IMR-90 (cell line): ENCODE results near the gene FRZB. TPM values are rescaled to one million over a fixed set of nuclear protein-coding genes. Genes with fewer than 3 reads are reported as not detected.
"Not testable (repeated sequence)": the region's sequence is repeated elsewhere in the genome, so short reads cannot be mapped to it uniquely, and the experiment has no call there.

Experiments
- ATAC-seq: fragments of 200-7000 bp; cut with Tn5 transposase; 2 replicates; pipeline ENCODE4 v1.9.1; 2020; ENCODE audit warnings: low read depth, mild to moderate bottlenecking, moderate library complexity
- BruUV-seq: library from RNA; stranded (reverse); fragments of 400-500 nt; replicated peaks from 2 replicates; lab custom pipeline; 2021; lab: Mats Ljungman, UMichigan
- CTCF ChIA-PET: fragments of 300-600 bp; formaldehyde crosslinking; extraction: SDS; loops from one replicate; lab custom pipeline; 2021; ENCODE audit warnings: antibody characterized with exemption; lab: Yijun Ruan, JAX
- POLR2A ChIA-PET: fragments of 300-600 bp; sonication (Branson Sonifier 250); formaldehyde crosslinking; loops from one replicate; lab custom pipeline; 2022; ENCODE audit warnings: antibody characterized with exemption; ENCODE audit not compliant: unreplicated experiment; lab: Charles Lee
- DNase-seq: peaks from one replicate; pipeline ENCODE4 v3.0.0; 2013
- H2AFZ ChIP-seq: replicated peaks from 2 replicates; pipeline ENCODE3; 2013; ENCODE audit warnings: low read length, mild to moderate bottlenecking; ENCODE audit not compliant: poor library complexity
- H2AK5ac ChIP-seq: 2 replicates; pipeline ENCODE4 v1.6.1; 2013; ENCODE audit warnings: low read depth, low read length, inconsistent platforms
- H2AK9ac ChIP-seq: replicated peaks from 2 replicates; pipeline ENCODE3; 2013; ENCODE audit warnings: mild to moderate bottlenecking, low read depth, low read length, moderate library complexity; ENCODE audit not compliant: poor library complexity
- H2BK120ac ChIP-seq: 2 replicates; pipeline ENCODE4 v1.6.1; 2013; ENCODE audit warnings: low read depth, low read length, inconsistent platforms
- H2BK15ac ChIP-seq: 3 replicates; pipeline ENCODE4 v1.6.1; 2013; ENCODE audit warnings: low read depth, low read length, inconsistent platforms
- H2BK20ac ChIP-seq: 2 replicates; pipeline ENCODE4 v1.6.1; 2013; ENCODE audit warnings: low read depth, mild to moderate bottlenecking, inconsistent platforms, low read length, moderate library complexity
- H2BK5ac ChIP-seq: 2 replicates; pipeline ENCODE4 v1.6.1; 2013; ENCODE audit warnings: mild to moderate bottlenecking, low read depth, low read length, inconsistent platforms; ENCODE audit not compliant: poor library complexity, severe bottlenecking
- H3K14ac ChIP-seq: replicated peaks from 2 replicates; pipeline ENCODE4 v1.6.1; 2013; ENCODE audit warnings: low read depth, low read length, inconsistent platforms
- H3K18ac ChIP-seq: 2 replicates; pipeline ENCODE4 v1.6.1; 2013; ENCODE audit warnings: low read depth, low read length, control low read depth
- H3K23ac ChIP-seq: 2 replicates; pipeline ENCODE4 v1.6.1; 2013; ENCODE audit warnings: low read depth, low read length, inconsistent platforms
- H3K27ac ChIP-seq: 2 replicates; pipeline ENCODE4 v1.5.1; 2013; ENCODE audit warnings: mild to moderate bottlenecking, control low read depth, low read length; ENCODE audit not compliant: insufficient read depth
- H3K27me3 ChIP-seq: 2 replicates; pipeline ENCODE4 v1.6.1; 2013; ENCODE audit warnings: low read length; ENCODE audit not compliant: control insufficient read depth, insufficient read depth
- H3K36me3 ChIP-seq: 2 replicates; pipeline ENCODE4 v1.6.1; 2013; ENCODE audit warnings: low read length, mixed read lengths; ENCODE audit not compliant: control insufficient read depth, insufficient read depth
- H3K4ac ChIP-seq: 2 replicates; pipeline ENCODE4 v1.6.1; 2013; ENCODE audit warnings: low read depth, low read length, inconsistent platforms
- H3K4me1 ChIP-seq: 2 replicates; pipeline ENCODE4 v1.6.1; 2013; ENCODE audit warnings: low read length, mixed read lengths; ENCODE audit not compliant: control insufficient read depth, insufficient read depth
- H3K4me2 ChIP-seq: 2 replicates; pipeline ENCODE4 v1.6.1; 2013; ENCODE audit warnings: low read depth, mild to moderate bottlenecking, control low read depth, low read length, moderate library complexity
- H3K4me3 ChIP-seq: 2 replicates; pipeline ENCODE4 v1.5.1; 2013; ENCODE audit warnings: low read depth, mild to moderate bottlenecking, control low read depth, low read length, moderate library complexity; ENCODE audit not compliant: insufficient read depth
- H3K56ac ChIP-seq: 2 replicates; pipeline ENCODE4 v1.6.1; 2013; ENCODE audit warnings: low read length, inconsistent platforms; ENCODE audit not compliant: insufficient read depth; ENCODE audit errors: extremely low read depth
- H3K79me1 ChIP-seq, 2 experiments: 2 replicates each; pipeline ENCODE4 v1.6.1; 2013; ENCODE audit warnings: low read length in 2 of 2, inconsistent platforms in 1 of 2, low read depth in 1 of 2
- H3K9ac ChIP-seq: 2 replicates; pipeline ENCODE4 v1.6.1; 2013; ENCODE audit warnings: low read depth, low read length, control low read depth
- H3K9me1 ChIP-seq: 2 replicates; pipeline ENCODE4 v1.6.1; 2013; ENCODE audit warnings: low read length, inconsistent platforms; ENCODE audit not compliant: insufficient read depth
- H3K9me3 ChIP-seq: 2 replicates; pipeline ENCODE4 v1.6.1; 2013; ENCODE audit warnings: low read length; ENCODE audit not compliant: control insufficient read depth, insufficient read depth
- H4K20me1 ChIP-seq: 2 replicates; pipeline ENCODE4 v1.6.1; 2013; ENCODE audit warnings: low read length, inconsistent platforms; ENCODE audit not compliant: insufficient read depth
- H4K5ac ChIP-seq: 2 replicates; pipeline ENCODE4 v1.6.1; 2013; ENCODE audit warnings: mild to moderate bottlenecking, low read depth, low read length, control low read depth
- H4K8ac ChIP-seq, 2 experiments: 2 replicates each; pipeline ENCODE4 v1.6.1; 2013; ENCODE audit warnings: low read depth in 2 of 2, low read length in 2 of 2, control low read depth in 1 of 2, inconsistent platforms in 1 of 2
- H4K91ac ChIP-seq: 2 replicates; pipeline ENCODE4 v1.6.1; 2013; ENCODE audit warnings: low read depth, low read length, inconsistent platforms; ENCODE audit not compliant: insufficient read depth
- CEBPB ChIP-seq: IDR thresholded peaks from 2 replicates; pipeline ENCODE4 v1.6.1; 2012; ENCODE audit warnings: low read depth, low read length, improper control_type of control experiment
- FOS ChIP-seq: fragments of 150-350 bp; IDR thresholded peaks from 2 replicates; pipeline ENCODE4 v1.6.1; 2016; ENCODE audit warnings: low read depth, low read length
- WGBS, 2 experiments: methylation state at CpG; one replicate each; pipeline versions ENCODE4 v1.1.5 to v1.1.7; 2013; ENCODE audit warnings: missing lambda C conversion rate in 2 of 2; ENCODE audit not compliant: insufficient read length in 1 of 2; ENCODE audit errors: extremely low coverage in 2 of 2; 5-methylcytosine and 5-hydroxymethylcytosine counted together
- dilution Hi-C: fragments of 300-500 bp; cut with HindIII; formaldehyde crosslinking; loops from one replicate; pipeline ENCODE4 v1.14.3; 2018; ENCODE audit warnings: low sequenced_read_pairs; ENCODE audit not compliant: unreplicated experiment
- in situ Hi-C: fragments of 300-500 bp; cut with MboI; formaldehyde crosslinking; loops from 3 replicates; pipeline ENCODE4 v1.14.3; 2019; ENCODE audit warnings: low sequenced_read_pairs, inconsistent platforms, mixed read lengths
- intact Hi-C: fragments of 100-400 bp; cut with micrococcal nuclease; formaldehyde crosslinking; loops from 2 replicates; pipeline ENCODE4 v1.10.0; 2022
- polyA plus RNA-seq, 3 experiments: library from polyadenylated mRNA; depleted of rRNA; stranded (reverse); fragments of >200 nt; gene quantifications; 2 replicates each; pipeline ENCODE4 v1.2.3, GENCODE V29; 2012; ENCODE audit warnings: low replicate concordance in 1 of 3
- total RNA-seq: library from RNA; depleted of rRNA; stranded (reverse); fragments of >200 nt; gene quantifications from 2 replicates; pipeline ENCODE4 v1.2.3, GENCODE V29; 2012

Gene FRZB
- total and polyA plus RNA-seq, 2 of the 4 experiments (the other 2 are of a cell fraction) = 0.18 to 1.2 TPM

- Histone ChIP-seq H3K27me3 (no peaks in the 10 kb centered on the region), H3K79me1 (no peaks in the 10 kb centered on the region), H3K27ac (no peak overlapping the region), H2BK5ac (no peak overlapping the region), H3K56ac (no peak overlapping the region), H4K8ac (no peak overlapping the region), H3K4me2 (no peak overlapping the region), H2AFZ (no peak overlapping the region), H4K5ac (no peak overlapping the region), H3K9me1 (no peaks in the 10 kb centered on the region), H3K4ac (no peak overlapping the region), H2BK120ac (no peak overlapping the region), H3K9me3 (no peaks in the 10 kb centered on the region), H3K18ac (no peak overlapping the region), H3K4me1 (peaks cover 2% of the 10 kb centered on the region), H2BK20ac (no peak overlapping the region), H3K36me3 (no peaks in the 10 kb centered on the region), H3K9ac (no peak overlapping the region), H4K20me1 (no peaks in the 10 kb centered on the region), H3K14ac (no peak overlapping the region), H4K91ac (no peak overlapping the region), H3K23ac (no peak overlapping the region), H2AK9ac (no peak overlapping the region), H3K4me3 (no peak overlapping the region), H2AK5ac (no peak overlapping the region), H2BK15ac (no peak overlapping the region)
- dilution Hi-C loops (no loop called here), intact Hi-C loops (no loop called here), in situ Hi-C loops (no loop called here)
- POLR2A ChIA-PET = no interaction called here
- no CpG with 5 or more reads among the region's 2 CpGs for WGBS, 2 experiments
- peak; percentile 48; the same call in 1 of the 2 replicates for TF ChIP-seq CEBPB
- TF ChIP-seq FOS = no peak
- DNase-seq = peak; percentile 19
- CTCF ChIA-PET = no interaction called here
- no peak; the same call in 1 of the 2 replicates for ATAC-seq
- no TSS peak for BruUV-seq
Measured at GRCh38 chr2:182883451-182883850, 17.0 kb upstream of the FRZB start.

DNA sequence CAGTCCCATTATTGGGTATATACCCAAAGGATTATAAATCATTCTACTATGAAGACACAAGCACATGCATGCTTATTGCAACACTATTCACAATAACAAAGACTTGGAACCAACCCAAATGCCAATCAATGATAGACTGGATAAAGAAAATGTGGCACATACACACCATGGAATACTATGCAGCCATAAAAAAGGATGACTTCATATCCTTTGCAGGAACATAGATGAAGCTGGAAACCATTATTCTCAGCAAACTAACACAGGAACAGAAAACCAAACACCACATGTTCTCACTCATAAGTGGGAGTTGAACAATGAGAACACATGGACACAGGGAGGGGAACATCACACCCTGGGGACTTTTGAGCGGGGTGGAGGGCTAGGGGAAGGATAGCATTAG is 13.7 kb upstream of the FRZB start:
- H3K9ac ChIP-seq, H3K79me1 ChIP-seq, CTCF ChIA-PET, H2BK120ac ChIP-seq, H3K4me1 ChIP-seq, DNase-seq, H4K5ac ChIP-seq, intact Hi-C loops, H4K8ac ChIP-seq, H3K27me3 ChIP-seq, H3K18ac ChIP-seq, ATAC-seq, H4K20me1 ChIP-seq, BruUV-seq, H3K27ac ChIP-seq, H3K4me3 ChIP-seq, H2BK5ac ChIP-seq, H4K91ac ChIP-seq, H2AFZ ChIP-seq, H3K14ac ChIP-seq, H3K9me3 ChIP-seq, in situ Hi-C loops, H2AK5ac ChIP-seq, H3K36me3 ChIP-seq, H2BK15ac ChIP-seq, H3K4ac ChIP-seq, H2AK9ac ChIP-seq, H3K9me1 ChIP-seq, H2BK20ac ChIP-seq, H3K4me2 ChIP-seq, POLR2A ChIA-PET, dilution Hi-C loops, H3K23ac ChIP-seq, H3K56ac ChIP-seq: not testable (repeated sequence)
- no CpG with 5 or more reads among the region's 1 CpG for WGBS, 2 experiments
